Nephron progenitor cell (in vitro differentiated cells): ENCODE results near the gene NADK2.

Experiments
- DNase-seq: peaks from one replicate; pipeline ENCODE4 v3.0.0; 2021
- H3K27ac Mint-ChIP-seq: 2 replicates; pipeline ENCODE4 v1.8.0; 2021; ENCODE audit warnings: mild to moderate bottlenecking, moderate library complexity, mixed read lengths
- H3K27me3 Mint-ChIP-seq: 2 replicates; pipeline ENCODE4 v1.8.0; 2021; ENCODE audit warnings: mild to moderate bottlenecking, low read depth, mixed read lengths; ENCODE audit not compliant: poor library complexity
- H3K36me3 Mint-ChIP-seq: 2 replicates; pipeline ENCODE4 v1.8.0; 2021; ENCODE audit warnings: low read depth, mixed read lengths
- H3K4me1 Mint-ChIP-seq: 2 replicates; pipeline ENCODE4 v1.8.0; 2021; ENCODE audit warnings: mixed read lengths
- H3K4me3 Mint-ChIP-seq: 2 replicates; pipeline ENCODE4 v1.8.0; 2021; ENCODE audit warnings: mild to moderate bottlenecking, moderate library complexity, mixed read lengths
- H3K9me3 Mint-ChIP-seq: 2 replicates; pipeline ENCODE4 v1.8.0; 2021; ENCODE audit warnings: mild to moderate bottlenecking, moderate library complexity, mixed read lengths
- CTCF ChIP-seq: fragments of 200-600 bp; sonication (generic); IDR thresholded peaks from 2 replicates; pipeline ENCODE4 v1.5.0; 2021; ENCODE audit warnings: antibody characterized with exemption

NADK2 gene

GRCh38 chr5:36178524-36178890, 63.2 kb downstream of the NADK2 start:
- H3K27ac Mint-ChIP-seq: no peak overlapping the region
- no peak for DNase-seq
- H3K27me3 Mint-ChIP-seq: no peaks in the 10 kb centered on the region
- H3K4me1 Mint-ChIP-seq: no peaks in the 10 kb centered on the region
- peaks cover 77% of the 10 kb centered on the region for H3K36me3 Mint-ChIP-seq
- no peaks in the 10 kb centered on the region for H3K9me3 Mint-ChIP-seq
- H3K4me3 Mint-ChIP-seq: no peak overlapping the region
- no peak for TF ChIP-seq CTCF

GRCh38 chr5:36177715-36178523, 63.8 kb downstream of the NADK2 start:
- Mint-ChIP-seq H3K27me3 (no peaks in the 10 kb centered on the region), H3K36me3 (peaks cover 74% of the 10 kb centered on the region), H3K4me1 (no peaks in the 10 kb centered on the region), H3K9me3 (no peaks in the 10 kb centered on the region), H3K27ac (peak overlapping the region; percentile 24), H3K4me3 (no peak overlapping the region)
- no peak for DNase-seq
- TF ChIP-seq CTCF: peak; percentile 53

GRCh38 chr5:36177154-36177553, 64.6 kb downstream of the NADK2 start:
- no peak for TF ChIP-seq CTCF
- no peak overlapping the region for H3K4me3 Mint-ChIP-seq
- no peak for DNase-seq
- peaks cover 72% of the 10 kb centered on the region for H3K36me3 Mint-ChIP-seq
- no peaks in the 10 kb centered on the region for H3K27me3 Mint-ChIP-seq
- H3K4me1 Mint-ChIP-seq: no peaks in the 10 kb centered on the region
- H3K27ac Mint-ChIP-seq: peak overlapping the region; percentile 24
- no peaks in the 10 kb centered on the region for H3K9me3 Mint-ChIP-seq

- Mint-ChIP-seq H3K4me3 (no peak overlapping the region), H3K4me1 (no peaks in the 10 kb centered on the region), H3K36me3 (peaks cover 72% of the 10 kb centered on the region), H3K27ac (peak overlapping the region; percentile 40), H3K9me3 (no peaks in the 10 kb centered on the region), H3K27me3 (no peaks in the 10 kb centered on the region)
- no peak for DNase-seq
- no peak for TF ChIP-seq CTCF
Observed at GRCh38 chr5:36175043-36175442, 66.7 kb downstream of the NADK2 start.

GRCh38 chr5:36174119-36174518, 67.6 kb downstream of the NADK2 start:
- Mint-ChIP-seq H3K36me3 (peaks cover 71% of the 10 kb centered on the region), H3K9me3 (no peaks in the 10 kb centered on the region), H3K4me1 (no peaks in the 10 kb centered on the region), H3K4me3 (no peak overlapping the region), H3K27ac (no peak overlapping the region), H3K27me3 (no peaks in the 10 kb centered on the region)
- TF ChIP-seq CTCF: no peak
- no peak for DNase-seq

GRCh38 chr5:36173426-36173825, 68.3 kb downstream of the NADK2 start:
- no peak for TF ChIP-seq CTCF
- H3K27me3 Mint-ChIP-seq: no peaks in the 10 kb centered on the region
- DNase-seq: no peak
- H3K27ac Mint-ChIP-seq: no peak overlapping the region
- H3K36me3 Mint-ChIP-seq: peaks cover 72% of the 10 kb centered on the region
- no peak overlapping the region for H3K4me3 Mint-ChIP-seq
- no peaks in the 10 kb centered on the region for H3K9me3 Mint-ChIP-seq
- H3K4me1 Mint-ChIP-seq: no peaks in the 10 kb centered on the region
